Fibroblast of peridontal ligament (primary cell): ENCODE measurements around the gene ITGA1.
"Not testable (repeated sequence)": the region's sequence is repeated elsewhere in the genome, so short reads cannot be mapped to it uniquely, and the experiment has no call there.

Experiments used
- DNase-seq: peaks from one replicate; pipeline ENCODE4 v3.0.0-alpha.2; 2010; ENCODE audit errors: extremely low read depth

ITGA1 gene

DNA sequence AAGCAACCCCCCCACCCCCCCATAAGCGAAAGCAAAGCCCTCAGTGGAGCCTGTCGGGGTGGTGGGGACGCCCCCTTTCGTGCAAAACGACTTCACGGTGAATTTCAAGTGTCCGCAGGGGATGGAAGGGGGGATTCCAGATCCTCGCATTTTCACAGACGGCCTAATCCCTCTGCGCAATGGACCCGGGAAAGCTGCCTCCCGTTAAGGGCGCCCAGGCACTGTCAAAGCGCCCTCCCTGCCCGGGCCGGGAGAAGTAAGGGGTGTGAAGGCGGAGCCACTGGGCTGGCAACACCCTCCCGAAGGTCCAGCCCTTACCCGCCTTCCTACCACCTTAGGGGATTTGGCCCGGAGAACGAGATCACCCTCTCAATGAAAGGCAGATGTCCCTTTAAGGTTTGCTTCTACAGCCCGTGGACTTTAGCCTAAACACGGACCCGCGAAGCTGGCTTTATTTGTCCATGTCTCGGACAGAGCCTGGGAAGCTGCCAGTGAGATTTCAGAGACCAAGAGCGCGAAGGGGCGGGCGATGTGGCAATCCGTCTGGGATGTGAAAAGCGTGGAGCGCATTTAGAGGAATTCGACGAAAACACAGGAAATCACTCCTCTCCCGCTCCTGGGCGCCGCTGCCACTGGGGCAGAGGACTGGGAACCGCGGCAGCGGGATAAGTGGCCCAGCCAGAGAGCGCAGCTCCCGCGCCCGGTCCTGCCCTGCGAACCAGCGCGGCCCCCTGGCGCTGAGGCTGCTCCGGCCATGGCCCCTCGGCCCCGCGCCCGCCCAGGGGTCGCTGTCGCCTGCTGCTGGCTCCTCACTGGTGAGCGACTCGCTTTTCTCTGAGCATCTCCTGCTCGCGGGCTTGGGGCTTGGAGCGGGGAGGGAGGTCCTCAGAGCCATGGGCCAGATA is at the start of gene ITGA1, which contains the start of gene PELO:
Gene ITGA1 (plus strand): TSS at position 317 of the 905 bp plus-strand sequence. CDS start 438 bp downstream, at position 755.
Gene PELO (plus strand): TSS at position 317 of the 905 bp plus-strand sequence. CDS start 12,479 bp downstream, outside the sequence.
- DNase-seq = peak; percentile 83

- no peak for DNase-seq
Observed at GRCh38 chr5:52738095-52738506, 49.6 kb upstream of the ITGA1 start.

DNA sequence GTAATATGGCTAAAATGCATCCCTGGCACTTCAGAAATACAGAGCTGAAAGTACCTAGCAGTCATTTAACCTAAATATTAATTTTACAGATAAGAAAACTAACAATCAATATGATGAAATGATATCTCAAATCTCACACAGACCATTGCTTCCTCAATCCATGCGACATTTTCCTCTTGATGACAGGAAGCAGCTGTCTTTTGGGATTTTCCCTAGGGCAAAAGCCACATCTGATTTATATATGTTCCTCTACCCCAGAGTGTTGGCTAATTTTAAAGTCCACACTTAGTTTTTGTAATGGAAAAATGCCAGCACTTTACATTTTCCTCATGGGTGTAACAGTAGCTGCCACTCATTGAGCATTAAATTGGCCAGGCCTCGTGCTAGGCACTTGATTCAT is 47.7 kb upstream of the ITGA1 start:
- no peak for DNase-seq

GRCh38 chr5:52743012-52743411 is 44.7 kb upstream of the ITGA1 start:
- no peak for DNase-seq

GRCh38 chr5:52743529-52743928 is 44.2 kb upstream of the ITGA1 start:
- DNase-seq = no peak

- no peak for DNase-seq
Observed at GRCh38 chr5:52743970-52744369, 43.7 kb upstream of the ITGA1 start.

GRCh38 chr5:52744867-52745458 is 42.8 kb upstream of the ITGA1 start:
- not testable (repeated sequence) for DNase-seq

DNA sequence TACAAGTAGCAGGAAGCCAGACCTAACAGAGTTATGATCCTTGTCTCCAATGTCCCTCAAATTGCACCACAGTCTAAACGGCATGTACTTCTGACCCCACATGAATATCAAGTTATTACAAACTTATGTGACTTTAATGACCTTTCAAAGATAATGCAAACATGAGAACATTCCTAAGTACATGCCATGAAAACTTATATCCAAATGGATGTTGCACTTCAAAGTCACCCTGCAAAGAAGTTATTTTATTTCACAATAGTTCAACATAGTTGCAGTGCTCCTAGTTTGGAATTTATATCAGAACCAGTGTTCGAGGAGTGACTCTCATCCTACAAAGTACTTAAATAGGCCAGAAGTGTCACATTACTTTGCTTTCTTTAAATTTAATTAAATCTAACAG is 41.2 kb upstream of the ITGA1 start:
- peak; percentile 57 for DNase-seq

- no peak for DNase-seq
Observed at GRCh38 chr5:52748590-52748989, 39.1 kb upstream of the ITGA1 start.

GRCh38 chr5:52749666-52750065 is 38.0 kb upstream of the ITGA1 start:
- no peak for DNase-seq

DNA sequence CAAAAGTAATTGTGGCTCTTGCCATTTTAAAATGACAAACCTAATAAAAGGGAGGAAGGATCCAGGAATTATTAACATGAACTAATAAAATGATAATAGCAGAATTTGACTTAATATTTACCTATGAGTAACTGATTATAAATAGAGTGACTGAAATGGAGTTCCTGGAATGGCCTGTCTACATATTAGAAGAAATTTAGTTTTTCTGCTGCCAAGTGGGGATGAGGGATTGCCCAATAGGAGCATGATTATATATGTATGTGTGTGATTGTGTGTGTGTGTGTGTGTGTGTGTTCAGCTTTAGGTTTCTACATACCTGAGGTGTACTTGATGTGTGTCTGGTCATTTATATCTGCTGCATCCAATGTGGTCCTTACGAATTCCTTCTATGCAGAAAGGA is 36.6 kb upstream of the ITGA1 start:
- DNase-seq = no peak

DNA sequence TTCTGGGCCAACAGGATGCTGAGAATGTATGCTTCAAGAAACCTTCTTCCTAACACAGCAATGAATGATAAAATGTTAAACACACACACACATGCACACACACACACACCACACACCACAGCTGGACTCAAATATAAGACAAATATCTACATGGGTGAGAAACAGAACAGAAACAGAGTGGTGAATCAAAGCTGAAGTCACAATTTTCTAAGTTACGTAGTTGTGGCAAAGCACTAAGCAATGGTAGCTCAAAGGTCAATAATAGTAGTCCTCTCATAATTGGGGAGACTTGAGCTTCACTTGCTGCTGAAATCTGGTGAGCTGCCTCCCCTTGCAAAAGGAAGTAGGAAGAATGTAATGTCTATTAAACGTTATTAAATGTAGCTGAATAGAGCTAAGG is 33.7 kb upstream of the ITGA1 start:
- DNase-seq = no peak

DNA sequence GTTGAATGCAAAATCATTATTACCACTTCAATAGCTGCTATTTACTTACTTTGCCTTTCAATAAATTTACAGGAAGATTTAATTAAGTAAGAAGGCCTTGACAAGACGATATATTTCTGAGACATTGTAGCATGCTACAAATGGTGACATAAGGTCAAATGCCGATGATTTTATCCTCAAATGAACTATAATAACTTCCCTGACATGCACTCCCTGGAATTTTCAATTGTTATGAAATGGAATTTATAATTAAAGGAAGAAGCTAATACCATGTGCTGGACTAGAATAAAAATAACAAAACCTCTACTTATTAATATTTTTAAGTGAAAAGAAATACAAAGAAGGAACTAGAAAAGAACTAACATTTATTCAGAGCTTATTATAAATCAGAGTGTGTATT is 30.2 kb upstream of the ITGA1 start:
- DNase-seq = no peak

- DNase-seq = no peak
Observed at GRCh38 chr5:52758014-52758413, 29.7 kb upstream of the ITGA1 start.

- peak; percentile 40 for DNase-seq
Observed at GRCh38 chr5:52759331-52759730, 28.4 kb upstream of the ITGA1 start.

GRCh38 chr5:52760695-52761366 is 26.9 kb upstream of the ITGA1 start:
- no peak for DNase-seq

DNA sequence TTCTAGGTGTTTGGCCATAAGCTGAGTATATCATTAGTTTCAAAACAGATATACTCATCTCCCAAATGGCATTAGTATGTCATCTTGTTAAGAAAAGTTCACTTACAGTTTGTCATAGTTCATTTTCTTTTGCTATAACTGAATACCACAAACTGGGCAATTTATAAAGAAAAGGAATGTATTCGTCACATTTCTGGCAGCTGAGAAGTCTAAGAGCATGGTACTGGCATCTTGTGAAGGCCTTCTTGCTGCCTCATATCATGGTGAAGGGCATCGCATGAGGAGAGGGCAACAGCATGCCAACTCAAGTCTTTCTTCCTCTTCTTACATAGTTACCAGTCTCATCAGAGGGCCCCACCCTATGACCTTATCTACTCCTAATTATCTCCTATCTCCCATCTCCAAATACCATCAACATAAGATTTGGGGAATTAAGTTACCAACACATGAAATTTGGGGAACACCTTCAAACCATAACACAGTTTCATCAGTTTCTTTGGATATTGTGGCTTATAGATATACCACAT is 20.4 kb upstream of the ITGA1 start:
- peak; percentile 38 for DNase-seq

DNA sequence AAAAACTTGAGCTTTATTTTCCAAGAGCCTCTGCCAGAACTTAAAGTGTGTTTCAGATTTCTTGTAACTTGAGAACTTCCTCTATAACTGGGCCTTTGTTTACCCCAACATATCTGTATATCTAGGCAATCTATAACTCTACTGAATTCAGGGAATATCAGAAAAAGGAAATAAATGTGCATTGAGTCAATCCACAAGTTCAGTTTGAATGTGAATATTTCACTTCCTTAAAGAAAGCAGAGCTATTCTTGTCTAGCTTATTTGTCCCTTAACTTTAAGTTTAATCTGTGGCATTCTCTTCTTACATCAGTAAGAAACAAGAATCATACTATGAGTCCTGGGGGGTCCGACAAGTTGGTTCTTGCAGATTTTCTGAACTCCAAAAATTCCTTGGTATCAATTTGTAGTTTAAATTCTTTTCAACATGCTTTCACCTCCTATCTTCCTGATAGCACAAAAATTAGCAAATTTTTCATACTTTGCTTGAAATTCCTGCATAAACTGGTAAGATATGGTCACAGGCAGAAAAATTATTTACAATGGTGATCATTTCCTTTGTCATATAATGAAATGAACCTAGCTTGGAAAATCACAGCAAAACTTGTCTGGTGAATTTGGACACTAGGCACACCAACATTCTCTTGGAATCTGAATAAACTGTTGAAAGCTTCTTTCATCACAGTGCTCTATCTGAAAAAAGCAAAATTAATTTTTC is 19.8 kb upstream of the ITGA1 start:
- DNase-seq = no peak

- DNase-seq = no peak
Observed at GRCh38 chr5:52769061-52769460, 18.7 kb upstream of the ITGA1 start.

DNA sequence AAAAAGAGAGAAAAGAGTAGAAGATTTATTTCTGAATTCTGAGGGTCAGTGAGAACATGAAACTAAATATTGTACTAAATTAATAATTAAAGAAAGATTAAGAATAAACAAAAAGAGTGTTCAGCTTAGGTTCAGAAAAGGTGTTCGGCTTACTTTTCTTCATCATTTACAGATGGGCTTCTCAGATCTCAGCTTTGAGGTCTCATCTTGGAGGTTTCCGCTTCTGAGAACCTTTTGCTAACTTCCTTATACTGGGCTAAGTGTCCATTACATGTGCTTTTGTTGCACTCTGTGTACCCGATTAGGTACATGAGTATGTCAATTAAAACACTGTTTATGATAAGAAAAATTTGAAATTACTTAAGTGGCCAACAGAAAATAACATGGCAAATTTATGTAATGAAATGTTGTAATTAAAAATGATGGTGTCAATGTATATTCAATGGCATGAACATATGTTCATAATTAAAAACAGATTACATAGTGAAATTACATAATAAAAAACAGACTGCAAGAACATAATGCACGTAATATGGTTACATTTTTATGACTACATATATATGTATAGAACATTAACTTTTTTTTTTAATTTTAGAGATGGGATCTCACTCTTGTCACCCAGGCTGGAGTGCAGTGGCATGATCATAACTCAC is 17.3 kb upstream of the ITGA1 start:
- no peak for DNase-seq
